Omental fat pad (tissue), 4 donors: Measurements from ENCODE around the gene OAF. TPM values are rescaled to one million over a fixed set of nuclear protein-coding genes. Genes with fewer than 3 reads are reported as not detected.

ENCODE experiments used
- ATAC-seq: fragments of 150-250 bp; one replicate; pipeline ENCODE4 v1.9.1; 2016; ENCODE audit warnings: mild to moderate bottlenecking, moderate library complexity; ENCODE audit not compliant: low FRiP score
- DNase-seq: peaks from one replicate; pipeline ENCODE4 v3.0.0-alpha.2; 2019; ENCODE audit warnings: low spot score
- CTCF ChIP-seq, 3 donors: fragments of 450-650 bp; IDR thresholded peaks; one replicate each; pipeline ENCODE4 v1.5.1; 2016 to 2017; ENCODE audit warnings: antibody characterized with exemption in 3 of 3, mild to moderate bottlenecking in 3 of 3, moderate library complexity in 2 of 3
- total RNA-seq, 4 donors: library from RNA; depleted of rRNA; stranded (reverse); fragments of >200 nt; gene quantifications; one replicate each; pipeline ENCODE4 v1.1.0, GENCODE V29; 2016

Gene OAF
- total RNA-seq, 4 donors from 2014 or later: 32.3 to 97.4 (median 67.0) TPM

- ATAC-seq: no peak
- TF ChIP-seq CTCF (IDR thresholded peaks at IDR 0.05): no peak
- DNase-seq: no peak
Observed at GRCh38 chr11:120259988-120260565, 49.2 kb downstream of the OAF start.

GRCh38 chr11:120260616-120261015 lies 49.8 kb downstream of the OAF start:
- DNase-seq (no peak), ATAC-seq (no peak)
- TF ChIP-seq CTCF (IDR thresholded peaks at IDR 0.05): no peak

- DNase-seq: no peak
- ATAC-seq: no peak
- TF ChIP-seq CTCF (IDR thresholded peaks at IDR 0.05): no peak
Observed at GRCh38 chr11:120261321-120261720, 50.5 kb downstream of the OAF start.

GRCh38 chr11:120261931-120262330 lies 51.1 kb downstream of the OAF start:
- ATAC-seq: no peak
- DNase-seq: no peak
- no peak for TF ChIP-seq CTCF (IDR thresholded peaks at IDR 0.05)

GRCh38 chr11:120267319-120267718 lies 56.5 kb downstream of the OAF start:
- ATAC-seq (no peak), DNase-seq (no peak)
- TF ChIP-seq CTCF (IDR thresholded peaks at IDR 0.05): no peak

GRCh38 chr11:120268686-120269085 lies 57.9 kb downstream of the OAF start:
- no peak for TF ChIP-seq CTCF (IDR thresholded peaks at IDR 0.05)
- ATAC-seq: no peak
- DNase-seq: no peak

GRCh38 chr11:120270386-120270785 lies 59.6 kb downstream of the OAF start:
- TF ChIP-seq CTCF (IDR thresholded peaks at IDR 0.05): no peak
- DNase-seq: no peak
- ATAC-seq: no peak
